ENCODE data around the gene RABL2B. TPM values are rescaled to one million over a fixed set of nuclear protein-coding genes. Genes with fewer than 3 reads are reported as not detected.

Gene RABL2B
- total RNA-seq, 1 donor from 2014 or later, result 19.2 TPM

DNA sequence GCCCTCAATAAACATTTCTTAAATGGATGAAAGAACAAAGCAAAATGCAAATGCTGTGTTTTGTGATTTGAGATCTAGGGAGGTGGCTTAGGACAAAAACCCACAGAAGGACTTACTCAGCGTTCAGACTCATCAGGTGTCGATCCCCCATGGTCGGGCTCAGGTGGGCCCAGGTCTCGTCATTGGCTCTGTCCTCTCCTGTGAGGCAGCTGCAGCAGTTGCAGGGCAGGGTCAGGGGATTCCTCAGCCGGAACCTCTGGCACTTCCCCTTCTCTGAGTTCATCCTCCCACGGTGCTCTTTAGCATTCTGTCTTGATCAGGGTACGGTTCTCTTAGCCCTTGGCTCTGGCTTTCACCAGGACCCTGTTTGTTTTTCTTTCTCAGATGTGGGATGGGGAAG lies 59.4 kb downstream of the RABL2B start:
- no peak overlapping the region for H3K27ac Mint-ChIP-seq (ENCODE audit: unreplicated experiment)
- H3K4me1 Mint-ChIP-seq (ENCODE audit: low read depth, unreplicated experiment), result peaks cover 3% of the 10 kb centered on the region
- H3K4me3 Mint-ChIP-seq (ENCODE audit: unreplicated experiment), result no peak overlapping the region
- peaks cover 16% of the 10 kb centered on the region for H3K36me3 Mint-ChIP-seq (ENCODE audit: unreplicated experiment)
- H3K9me3 Mint-ChIP-seq (ENCODE audit: unreplicated experiment), result peaks cover 11% of the 10 kb centered on the region
- peaks cover 29% of the 10 kb centered on the region for H3K27me3 Mint-ChIP-seq (ENCODE audit: unreplicated experiment)
- no peak for TF ChIP-seq CTCF (IDR thresholded peaks at IDR 0.05; ENCODE audit: partially characterized antibody, unreplicated experiment)
- no peak for DNase-seq

DNA sequence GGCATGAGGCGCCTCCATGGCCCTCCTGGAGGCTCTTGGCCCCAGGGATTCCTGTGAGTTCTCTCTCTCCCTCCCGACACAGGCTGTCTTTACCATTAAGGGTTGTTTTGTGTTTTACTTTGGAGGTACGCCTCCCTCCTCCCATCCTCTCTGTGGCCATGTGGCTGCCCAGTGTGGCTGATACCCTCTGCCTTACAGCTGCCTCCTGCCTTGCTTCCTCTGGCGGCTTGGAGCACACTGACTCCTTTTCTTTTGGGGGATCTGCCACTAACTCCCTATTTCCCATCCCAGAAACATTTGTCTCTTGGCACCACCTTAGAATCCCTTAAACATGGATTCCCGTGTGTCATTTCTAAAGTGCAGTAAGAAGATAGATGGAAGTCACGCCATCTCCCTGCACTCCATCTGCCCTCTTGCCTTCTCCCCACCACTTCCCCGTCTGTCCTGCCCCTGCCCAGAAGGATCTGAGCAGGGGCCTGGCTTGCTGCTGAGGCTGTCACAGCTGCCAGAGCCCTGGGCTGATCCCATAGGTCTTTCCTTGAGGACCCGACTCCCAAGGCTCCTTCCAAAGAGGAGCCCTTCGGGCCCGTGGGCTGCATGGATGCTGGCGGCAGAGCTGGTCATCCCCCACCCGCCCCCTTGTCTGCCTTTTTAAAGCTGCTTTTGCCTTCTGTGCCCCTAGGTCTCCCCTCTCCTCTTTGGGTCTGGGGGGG lies 60.6 kb downstream of the RABL2B start:
- DNase-seq, result no peak
- H3K9me3 Mint-ChIP-seq (ENCODE audit: unreplicated experiment), result peaks cover 13% of the 10 kb centered on the region
- H3K4me3 Mint-ChIP-seq (ENCODE audit: unreplicated experiment), result peak overlapping the region; percentile 14
- H3K27me3 Mint-ChIP-seq (ENCODE audit: unreplicated experiment), result peaks cover 33% of the 10 kb centered on the region
- TF ChIP-seq CTCF (IDR thresholded peaks at IDR 0.05; ENCODE audit: partially characterized antibody, unreplicated experiment), result no peak
- H3K4me1 Mint-ChIP-seq (ENCODE audit: low read depth, unreplicated experiment), result peaks cover 3% of the 10 kb centered on the region
- peaks cover 16% of the 10 kb centered on the region for H3K36me3 Mint-ChIP-seq (ENCODE audit: unreplicated experiment)
- peak overlapping the region; percentile 28 for H3K27ac Mint-ChIP-seq (ENCODE audit: unreplicated experiment)

DNA sequence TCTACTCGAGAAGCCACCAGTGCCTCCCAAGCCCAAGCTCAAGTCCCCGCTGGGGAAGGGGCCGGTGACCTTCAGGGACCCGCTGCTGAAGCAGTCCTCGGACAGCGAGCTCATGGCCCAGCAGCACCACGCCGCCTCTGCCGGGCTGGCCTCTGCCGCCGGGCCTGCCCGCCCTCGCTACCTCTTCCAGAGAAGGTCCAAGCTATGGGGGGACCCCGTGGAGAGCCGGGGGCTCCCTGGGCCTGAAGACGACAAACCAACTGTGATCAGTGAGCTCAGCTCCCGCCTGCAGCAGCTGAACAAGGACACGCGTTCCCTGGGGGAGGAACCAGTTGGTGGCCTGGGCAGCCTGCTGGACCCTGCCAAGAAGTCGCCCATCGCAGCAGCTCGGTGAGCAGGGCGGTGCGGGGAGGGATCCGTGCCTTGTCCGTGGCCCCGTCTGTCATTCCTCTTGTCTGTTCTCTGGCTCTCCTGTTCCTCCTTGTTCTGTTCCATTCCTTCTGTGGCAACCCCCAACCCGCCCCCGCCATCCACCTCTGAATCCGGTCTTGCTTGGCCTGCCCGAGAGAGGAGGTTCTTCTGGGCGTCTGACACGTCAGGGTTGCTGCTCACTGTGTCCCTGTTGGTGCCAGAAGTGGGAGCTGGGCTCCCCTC lies 61.3 kb downstream of the RABL2B start:
- Mint-ChIP-seq H3K27me3 (ENCODE audit: unreplicated experiment) (peaks cover 29% of the 10 kb centered on the region), H3K36me3 (ENCODE audit: unreplicated experiment) (peaks cover 21% of the 10 kb centered on the region), H3K9me3 (ENCODE audit: unreplicated experiment) (peaks cover 13% of the 10 kb centered on the region), H3K4me3 (ENCODE audit: unreplicated experiment) (no peak overlapping the region), H3K27ac (ENCODE audit: unreplicated experiment) (no peak overlapping the region), H3K4me1 (ENCODE audit: low read depth, unreplicated experiment) (peaks cover 3% of the 10 kb centered on the region)
- no peak for DNase-seq
- TF ChIP-seq CTCF (IDR thresholded peaks at IDR 0.05; ENCODE audit: partially characterized antibody, unreplicated experiment), result no peak

GRCh38 chr22:50721257-50721844 lies 62.1 kb downstream of the RABL2B start:
- Mint-ChIP-seq H3K36me3 (ENCODE audit: unreplicated experiment) (peaks cover 21% of the 10 kb centered on the region), H3K27ac (ENCODE audit: unreplicated experiment) (no peak overlapping the region), H3K27me3 (ENCODE audit: unreplicated experiment) (peaks cover 34% of the 10 kb centered on the region), H3K4me1 (ENCODE audit: low read depth, unreplicated experiment) (peaks cover 3% of the 10 kb centered on the region), H3K9me3 (ENCODE audit: unreplicated experiment) (peaks cover 11% of the 10 kb centered on the region), H3K4me3 (ENCODE audit: unreplicated experiment) (no peak overlapping the region)
- no peak for DNase-seq
- no peak for TF ChIP-seq CTCF (IDR thresholded peaks at IDR 0.05; ENCODE audit: partially characterized antibody, unreplicated experiment)
